Stomach (tissue), 4 donors: ENCODE measurements around the gene KNG1.

Source experiments
- CTCF ChIP-seq, 7 experiments: fragments of 450-650 bp in 4 of 7; fragments of 200-600 bp in 3 of 7; sonication (generic) in 3 of 7; IDR thresholded peaks; one replicate each; pipeline ENCODE4 v1.5.1; 2016 to 2019; ENCODE audit warnings: antibody characterized with exemption in 7 of 7, control low read depth in 2 of 7, mild to moderate bottlenecking in 1 of 7
- EP300 ChIP-seq: sonication (generic); formaldehyde crosslinking; IDR thresholded peaks from one replicate; pipeline ENCODE4 v1.6.1; 2017; ENCODE audit warnings: antibody characterized with exemption
- POLR2A ChIP-seq, 4 donors: fragments of 450-650 bp; IDR thresholded peaks; one replicate each; pipeline ENCODE4 v1.6.1; 2016; ENCODE audit warnings: antibody characterized with exemption in 4 of 4, control low read depth in 2 of 4, mild to moderate bottlenecking in 1 of 4, moderate library complexity in 1 of 4
- POLR2AphosphoS5 ChIP-seq, 3 donors: sonication (generic); formaldehyde crosslinking; IDR thresholded peaks; one replicate each; pipeline ENCODE4 v1.6.1; 2016; ENCODE audit warnings: antibody characterized with exemption in 3 of 3

GRCh38 chr3:186754871-186755270 lies 37.7 kb downstream of the KNG1 start:
- no peak for TF ChIP-seq CTCF (IDR thresholded peaks at IDR 0.05)
- no peak for TF ChIP-seq POLR2A (IDR thresholded peaks at IDR 0.05)
- TF ChIP-seq POLR2AphosphoS5 (IDR thresholded peaks at IDR 0.05) = no peak
- no peak for TF ChIP-seq EP300
